Activated CD4-positive, alpha-beta T cell treated with anti-CD3 and anti-CD28 coated beads, Interleukin-2, amount 10 ng/mL, durations not matched to agents 24 days and 14 days (primary cell): ENCODE results near the gene PHYHIPL. TPM values are rescaled to one million over a fixed set of nuclear protein-coding genes. Genes with fewer than 3 reads are reported as not detected.
"Not testable (repeated sequence)": the region's sequence is repeated elsewhere in the genome, so short reads cannot be mapped to it uniquely, and the experiment has no call there.

ENCODE experiments used
- DNase-seq: peaks from one replicate; pipeline ENCODE4 v3.0.0; 2022
- H3K27ac Mint-ChIP-seq: one replicate; pipeline ENCODE4 v1.8.0; 2022; ENCODE audit warnings: mild to moderate bottlenecking, mixed read lengths
- H3K27me3 Mint-ChIP-seq: one replicate; pipeline ENCODE4 v1.8.0; 2022; ENCODE audit warnings: mixed read lengths
- H3K36me3 Mint-ChIP-seq: one replicate; pipeline ENCODE4 v1.8.0; 2022; ENCODE audit warnings: low read depth, mild to moderate bottlenecking, mixed read lengths
- H3K4me1 Mint-ChIP-seq: one replicate; pipeline ENCODE4 v1.8.0; 2021; ENCODE audit warnings: mixed read lengths
- H3K4me3 Mint-ChIP-seq: one replicate; pipeline ENCODE4 v1.8.0; 2022; ENCODE audit warnings: mild to moderate bottlenecking, moderate library complexity, mixed read lengths
- H3K9me3 Mint-ChIP-seq: one replicate; pipeline ENCODE4 v1.8.0; 2021; ENCODE audit warnings: mixed read lengths
- intact Hi-C: fragments of 100-400 bp; cut with micrococcal nuclease; formaldehyde crosslinking; loops from one replicate; pipeline ENCODE4 v1.15.1; 2023
- total RNA-seq: library from RNA; stranded (reverse); gene quantifications from 2 replicates; pipeline ENCODE4 v1.2.3, GENCODE V29; 2022

The PHYHIPL gene
- total RNA-seq, 1 donor from 2014 or later: not detected

DNA sequence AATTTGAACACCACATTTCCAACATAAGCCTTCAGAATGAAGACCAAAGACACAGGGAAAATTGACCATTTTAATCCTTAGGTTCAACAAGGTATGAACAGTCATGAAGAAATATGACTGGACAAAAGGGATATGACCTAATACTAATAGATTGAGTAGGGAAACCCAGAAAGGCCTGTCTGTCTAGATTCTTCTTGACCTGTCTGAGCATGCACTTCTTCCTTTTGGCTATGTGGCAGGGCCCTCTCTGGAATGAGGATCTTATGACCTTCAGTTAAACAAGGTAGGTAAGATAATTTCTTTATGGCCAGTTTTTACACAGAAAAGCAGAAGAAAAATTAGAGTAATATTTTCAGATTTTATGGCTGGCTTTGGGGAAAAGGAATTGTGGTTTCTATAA, 3.0 kb upstream of the PHYHIPL start:
- Mint-ChIP-seq H3K27me3 (peaks cover 14% of the 10 kb centered on the region), H3K4me1 (peaks cover 2% of the 10 kb centered on the region), H3K27ac (no peak overlapping the region), H3K4me3 (no peak overlapping the region), H3K9me3 (no peaks in the 10 kb centered on the region), H3K36me3 (no peaks in the 10 kb centered on the region)
- intact Hi-C loops: no loop called here
- DNase-seq: no peak

DNA sequence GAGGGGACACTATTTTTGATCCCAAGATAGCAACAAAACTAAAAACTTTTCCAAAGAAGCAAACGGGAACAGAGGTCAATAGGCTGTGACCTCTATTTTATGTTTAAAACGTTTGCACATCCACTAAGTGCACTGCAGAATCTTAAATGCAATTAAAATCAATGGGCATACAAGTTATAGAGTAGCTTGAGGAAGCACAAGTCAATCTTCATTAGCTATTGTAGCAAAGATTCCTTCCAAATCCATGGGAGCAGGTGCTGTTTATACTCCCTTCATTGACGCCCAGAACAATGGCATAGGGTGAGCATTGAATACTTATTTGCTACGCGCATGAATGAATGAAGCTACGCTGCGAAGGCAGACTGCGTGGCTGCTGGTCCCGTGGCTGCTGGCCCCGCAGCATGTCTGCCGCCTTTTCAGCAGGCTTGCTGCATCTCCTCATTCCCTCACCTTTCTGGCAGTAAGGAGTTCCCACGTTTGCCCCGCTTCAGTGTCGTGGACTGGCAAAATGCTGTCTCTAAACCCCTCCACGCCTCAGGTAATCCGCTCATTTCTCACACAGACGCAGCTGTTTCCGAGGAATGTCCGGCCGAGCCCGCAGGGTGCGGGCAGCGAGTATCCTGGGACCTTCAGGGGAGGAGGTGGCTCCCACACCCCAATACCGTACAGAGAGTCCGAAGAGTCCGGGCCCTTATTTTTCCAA, 754 bp upstream of the PHYHIPL start:
- Mint-ChIP-seq H3K4me3 (no peak overlapping the region), H3K9me3 (no peaks in the 10 kb centered on the region), H3K4me1 (peaks cover 2% of the 10 kb centered on the region), H3K27ac (no peak overlapping the region), H3K27me3 (peaks cover 16% of the 10 kb centered on the region), H3K36me3 (no peaks in the 10 kb centered on the region)
- DNase-seq: no peak
- intact Hi-C loops: no loop called here

GRCh38 chr10:59177031-59177797, 771 bp downstream of the PHYHIPL start:
- no peaks in the 10 kb centered on the region for H3K9me3 Mint-ChIP-seq
- H3K4me3 Mint-ChIP-seq: no peak overlapping the region
- no peak for DNase-seq
- peaks cover 16% of the 10 kb centered on the region for H3K27me3 Mint-ChIP-seq
- no peaks in the 10 kb centered on the region for H3K36me3 Mint-ChIP-seq
- H3K27ac Mint-ChIP-seq: no peak overlapping the region
- H3K4me1 Mint-ChIP-seq: peaks cover 2% of the 10 kb centered on the region
- intact Hi-C loops: no loop called here

GRCh38 chr10:59177836-59178235, 1.4 kb downstream of the PHYHIPL start:
- intact Hi-C loops: no loop called here
- Mint-ChIP-seq H3K27me3 (peaks cover 16% of the 10 kb centered on the region), H3K36me3 (no peaks in the 10 kb centered on the region), H3K27ac (no peak overlapping the region), H3K4me3 (no peak overlapping the region), H3K4me1 (peaks cover 2% of the 10 kb centered on the region), H3K9me3 (no peaks in the 10 kb centered on the region)
- no peak for DNase-seq

GRCh38 chr10:59179068-59179467, 2.6 kb downstream of the PHYHIPL start:
- no peaks in the 10 kb centered on the region for H3K9me3 Mint-ChIP-seq
- intact Hi-C loops: no loop called here
- H3K4me1 Mint-ChIP-seq: peaks cover 2% of the 10 kb centered on the region
- H3K27ac Mint-ChIP-seq: no peak overlapping the region
- DNase-seq: no peak
- no peak overlapping the region for H3K4me3 Mint-ChIP-seq
- peaks cover 16% of the 10 kb centered on the region for H3K27me3 Mint-ChIP-seq
- H3K36me3 Mint-ChIP-seq: no peaks in the 10 kb centered on the region

DNA sequence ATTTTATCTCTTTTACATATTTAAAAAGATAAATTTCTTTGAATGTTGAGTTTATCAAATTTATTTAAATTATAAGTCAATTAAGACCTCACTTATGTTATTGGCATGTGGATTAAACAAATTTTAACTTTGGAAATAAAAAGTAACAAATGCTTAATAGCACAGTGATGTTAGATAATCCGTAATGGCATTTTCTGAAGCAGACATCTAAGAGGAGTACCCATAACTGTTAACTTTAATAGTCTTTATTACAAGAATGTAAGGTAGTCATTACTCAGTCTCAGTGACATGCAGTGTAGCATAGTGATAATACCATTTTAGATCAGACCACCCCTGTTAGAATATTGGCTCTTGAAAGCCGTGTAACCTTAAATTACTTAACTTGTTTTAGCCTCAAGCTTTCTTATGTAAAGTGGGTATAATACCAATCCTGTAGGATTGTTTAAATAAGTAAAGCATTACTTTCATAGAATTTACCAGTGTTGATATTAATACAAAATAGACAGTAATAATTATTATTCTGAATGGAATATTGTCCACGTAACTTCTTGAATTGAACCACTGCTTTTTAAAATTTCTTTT, 4.3 kb downstream of the PHYHIPL start:
- Mint-ChIP-seq H3K27ac (no peak overlapping the region), H3K36me3 (no peaks in the 10 kb centered on the region), H3K4me3 (no peak overlapping the region), H3K4me1 (peaks cover 2% of the 10 kb centered on the region), H3K9me3 (no peaks in the 10 kb centered on the region), H3K27me3 (peaks cover 13% of the 10 kb centered on the region)
- DNase-seq: no peak
- intact Hi-C loops: no loop called here

DNA sequence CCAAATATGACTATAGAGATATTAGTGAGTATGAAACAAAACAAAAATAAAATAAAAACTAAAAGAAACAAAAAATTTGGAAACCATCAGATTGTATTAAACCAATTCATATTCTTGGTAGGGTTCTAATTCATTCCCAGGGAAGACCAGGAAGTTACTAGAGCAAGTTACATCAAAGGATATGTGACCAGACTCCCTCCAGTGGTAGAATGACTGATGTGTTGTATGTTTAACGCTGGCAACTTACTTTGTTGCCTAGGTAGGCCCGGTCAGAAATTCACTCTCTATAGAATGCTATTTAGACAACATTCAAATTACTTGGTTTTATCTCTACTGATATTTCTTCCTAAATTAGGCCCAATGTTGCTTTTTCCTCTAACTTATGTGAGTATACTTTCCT, 5.2 kb downstream of the PHYHIPL start:
- no peak overlapping the region for H3K27ac Mint-ChIP-seq

DNA sequence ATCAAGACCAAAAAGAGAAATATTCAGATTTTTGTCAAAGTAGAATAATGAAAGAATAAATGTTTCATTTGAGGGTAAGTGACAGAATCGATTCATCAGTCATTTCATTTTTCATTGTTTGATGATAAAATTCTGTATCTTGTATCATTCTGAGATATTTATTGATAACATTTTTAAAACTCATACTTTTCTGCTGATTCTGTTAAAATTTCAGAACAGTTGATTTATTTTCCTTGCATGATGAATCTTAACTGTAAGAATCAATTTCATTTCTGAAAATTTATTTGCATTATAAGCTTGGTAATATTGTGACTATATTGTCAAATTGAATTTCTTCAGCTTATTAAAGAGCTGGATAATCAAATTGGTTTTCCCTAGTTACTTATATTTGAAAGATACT, 13.9 kb downstream of the PHYHIPL start:
- intact Hi-C loops: no loop called here
- no peak for DNase-seq
- Mint-ChIP-seq H3K4me3 (no peak overlapping the region), H3K36me3 (no peaks in the 10 kb centered on the region), H3K4me1 (no peaks in the 10 kb centered on the region), H3K27me3 (no peaks in the 10 kb centered on the region), H3K9me3 (no peaks in the 10 kb centered on the region), H3K27ac (no peak overlapping the region)

More for the DNA sequence above, 5.2 kb downstream of the PHYHIPL start:
- intact Hi-C loops: no loop called here
- H3K9me3 Mint-ChIP-seq: no peaks in the 10 kb centered on the region
- no peak for DNase-seq
- no peak overlapping the region for H3K4me3 Mint-ChIP-seq
- H3K4me1 Mint-ChIP-seq: peaks cover 2% of the 10 kb centered on the region
- no peaks in the 10 kb centered on the region for H3K36me3 Mint-ChIP-seq
- peaks cover 9% of the 10 kb centered on the region for H3K27me3 Mint-ChIP-seq

DNA sequence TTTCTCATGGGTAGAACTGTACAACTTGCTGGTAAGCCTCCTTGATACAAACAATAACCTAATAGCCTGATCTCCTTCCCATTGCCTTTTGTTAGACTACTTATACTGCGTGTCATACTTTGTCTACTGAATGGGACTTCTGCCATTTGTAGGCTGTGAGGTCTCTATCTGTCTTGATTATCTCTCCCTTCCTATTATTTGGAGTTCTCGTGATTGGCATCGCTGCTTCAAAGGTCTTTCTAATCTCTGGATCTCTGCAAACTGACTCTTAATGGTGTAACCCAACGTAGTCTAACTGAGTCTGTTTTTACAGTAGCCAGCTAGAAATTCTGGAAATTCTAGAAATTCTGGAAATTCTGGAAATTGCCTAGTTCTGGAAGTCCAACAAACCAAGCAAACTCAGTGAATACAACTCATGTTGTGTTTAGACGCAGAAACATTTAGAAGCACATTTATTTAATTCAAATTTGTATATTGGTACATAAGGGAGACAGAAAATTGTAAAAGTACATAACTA, 29.8 kb downstream of the PHYHIPL start:
- DNase-seq: no peak
- intact Hi-C loops: no loop called here
- Mint-ChIP-seq H3K27me3 (no peaks in the 10 kb centered on the region), H3K4me3 (no peak overlapping the region), H3K36me3 (no peaks in the 10 kb centered on the region), H3K27ac (no peak overlapping the region), H3K4me1 (no peaks in the 10 kb centered on the region), H3K9me3 (peaks cover 5% of the 10 kb centered on the region)

- Mint-ChIP-seq H3K9me3 (no peaks in the 10 kb centered on the region), H3K36me3 (no peaks in the 10 kb centered on the region), H3K4me1 (no peaks in the 10 kb centered on the region), H3K27ac (no peak overlapping the region), H3K27me3 (no peaks in the 10 kb centered on the region), H3K4me3 (no peak overlapping the region)
- intact Hi-C loops: no loop called here
- DNase-seq: no peak
These were observed 35.9 kb downstream of the PHYHIPL start for GRCh38 chr10:59212301-59212798.

GRCh38 chr10:59214160-59214559, 37.7 kb downstream of the PHYHIPL start:
- Mint-ChIP-seq H3K36me3 (no peaks in the 10 kb centered on the region), H3K27ac (no peak overlapping the region), H3K9me3 (no peaks in the 10 kb centered on the region), H3K4me3 (no peak overlapping the region), H3K4me1 (no peaks in the 10 kb centered on the region), H3K27me3 (no peaks in the 10 kb centered on the region)
- intact Hi-C loops: no loop called here
- DNase-seq: no peak

DNA sequence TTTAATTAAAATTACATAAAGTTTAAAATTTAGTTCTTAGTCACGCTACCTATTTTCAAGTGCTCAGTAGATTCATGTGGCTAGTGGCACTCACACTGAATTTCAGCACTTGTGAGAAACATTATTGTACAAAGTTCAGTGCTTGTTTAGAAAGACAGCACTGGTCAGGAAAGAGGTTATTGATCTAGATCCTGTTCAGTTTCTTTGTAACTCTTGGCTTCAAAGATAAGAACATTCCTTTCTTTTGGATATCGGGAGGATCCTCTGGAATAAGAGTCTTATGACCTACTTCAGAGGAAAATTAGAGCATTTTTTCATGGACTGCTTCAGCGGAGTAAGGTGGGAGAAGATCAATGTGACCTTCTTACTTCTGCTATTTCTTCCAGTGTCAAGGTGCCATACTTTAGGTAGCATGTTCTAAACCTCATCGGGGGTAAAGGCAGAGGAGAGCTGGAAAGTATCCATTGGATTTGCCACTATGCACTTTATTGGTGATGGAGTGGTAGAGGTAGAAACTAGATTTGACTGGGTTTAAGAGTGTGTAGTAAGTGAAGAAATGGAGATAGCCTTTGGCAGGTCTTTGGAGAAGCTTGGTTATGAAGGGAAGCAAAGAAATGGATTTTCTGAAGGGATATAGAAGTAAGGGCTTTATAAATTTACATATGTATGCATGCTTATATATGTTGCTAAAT, 39.9 kb downstream of the PHYHIPL start:
- Mint-ChIP-seq H3K4me3 (no peak overlapping the region), H3K9me3 (no peaks in the 10 kb centered on the region), H3K36me3 (no peaks in the 10 kb centered on the region), H3K27ac (no peak overlapping the region), H3K27me3 (no peaks in the 10 kb centered on the region), H3K4me1 (no peaks in the 10 kb centered on the region)
- DNase-seq: no peak
- intact Hi-C loops: no loop called here

DNA sequence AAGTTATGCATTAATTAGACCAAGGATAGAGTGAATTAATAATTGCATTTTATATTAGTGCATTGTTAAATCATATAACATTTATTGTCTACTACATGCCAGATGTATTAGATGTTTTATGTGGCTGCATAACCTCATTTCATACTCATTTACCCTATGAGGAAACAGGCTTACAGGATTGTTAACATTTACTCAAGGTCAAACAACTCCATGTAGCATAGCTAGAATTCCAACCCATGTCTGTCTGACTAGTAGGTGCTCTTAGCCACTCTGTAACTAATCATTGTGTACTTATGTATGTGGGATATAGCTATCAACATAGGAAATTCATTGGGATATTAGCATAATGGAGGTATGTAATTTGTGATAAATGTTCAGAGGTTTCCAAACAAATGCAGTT, 46.3 kb downstream of the PHYHIPL start:
- Mint-ChIP-seq H3K27me3 (no peaks in the 10 kb centered on the region), H3K36me3 (no peaks in the 10 kb centered on the region), H3K9me3 (no peaks in the 10 kb centered on the region), H3K27ac (no peak overlapping the region), H3K4me3 (no peak overlapping the region), H3K4me1 (no peaks in the 10 kb centered on the region)
- DNase-seq: no peak
- intact Hi-C loops: no loop called here

DNA sequence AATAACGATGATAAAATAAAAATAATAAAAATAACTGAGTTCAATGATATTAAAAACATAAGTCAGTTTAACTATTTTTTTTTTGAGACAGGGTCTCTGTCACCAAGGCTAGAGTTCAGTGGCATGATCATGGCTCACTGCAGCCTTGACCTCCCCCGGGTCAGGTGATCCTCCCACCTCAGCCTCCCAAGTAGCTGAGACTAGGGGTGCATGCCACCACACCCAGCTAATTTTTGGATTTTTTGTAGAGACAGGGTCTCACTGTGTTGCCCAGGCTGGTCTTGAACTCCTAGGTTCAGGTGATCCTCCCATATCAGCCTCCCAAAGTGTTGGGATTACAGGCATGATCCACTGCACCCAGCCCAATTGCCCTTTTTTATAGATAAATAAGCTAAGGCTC, 47.2 kb downstream of the PHYHIPL start:
- H3K9me3 Mint-ChIP-seq, H3K4me1 Mint-ChIP-seq, DNase-seq, H3K4me3 Mint-ChIP-seq, H3K36me3 Mint-ChIP-seq, H3K27ac Mint-ChIP-seq, intact Hi-C loops, H3K27me3 Mint-ChIP-seq: not testable (repeated sequence)
